Keratinocyte (primary cell): ENCODE results near the gene TAS2R39. TPM values are rescaled to one million over a fixed set of nuclear protein-coding genes. Genes with fewer than 3 reads are reported as not detected.

Experiments used
- DNase-seq: peaks from one replicate; pipeline ENCODE4 v3.0.0-alpha.2; 2011; ENCODE audit warnings: low read depth, missing footprints, low spot score
- FAIRE-seq: peaks from 2 replicates; lab custom pipeline; 2011; peaks lifted over from hg19 to GRCh38; lab: Jason Lieb, UNC
- H2AFZ ChIP-seq: 2 replicates; pipeline ENCODE4 v1.6.0; 2012; ENCODE audit warnings: low read length, control low read depth, inconsistent platforms; ENCODE audit not compliant: control insufficient read depth
- H3K27ac ChIP-seq: 2 replicates; pipeline ENCODE4 v1.5.1; 2011; ENCODE audit warnings: low read length; ENCODE audit not compliant: control insufficient read depth, insufficient read depth
- H3K27me3 ChIP-seq: 3 replicates; pipeline ENCODE4 v1.6.0; 2011; ENCODE audit warnings: low read length; ENCODE audit not compliant: control insufficient read depth, insufficient read depth; ENCODE audit errors: extremely low read depth
- H3K36me3 ChIP-seq, 2 experiments: 2 replicates in 1 of 2; 3 replicates in 1 of 2; pipeline ENCODE4 v1.5.1; 2011; ENCODE audit warnings: low read length in 2 of 2, mild to moderate bottlenecking in 1 of 2; ENCODE audit not compliant: control insufficient read depth in 2 of 2, insufficient read depth in 2 of 2; ENCODE audit errors: extremely low read depth in 1 of 2
- H3K4me1 ChIP-seq: 3 replicates; pipeline ENCODE4 v1.5.1; 2011; ENCODE audit warnings: low read length; ENCODE audit not compliant: control insufficient read depth, insufficient read depth; ENCODE audit errors: extremely low read depth
- H3K4me2 ChIP-seq: 3 replicates; pipeline ENCODE4 v1.6.0; 2011; ENCODE audit warnings: low read depth, low read length; ENCODE audit not compliant: control insufficient read depth, insufficient read depth; ENCODE audit errors: extremely low read depth
- H3K4me3 ChIP-seq, 3 experiments: fragments of 200-600 bp in 1 of 3; sonication (generic) in 1 of 3; 2 replicates in 2 of 3; 3 replicates in 1 of 3; pipeline ENCODE4 v1.5.1; 2011 to 2016; ENCODE audit warnings: low read length in 3 of 3, mild to moderate bottlenecking in 3 of 3, control low read depth in 2 of 3, inconsistent platforms in 1 of 3, low read depth in 1 of 3, mixed read lengths in 1 of 3, mixed run types in 1 of 3, moderate library complexity in 1 of 3; ENCODE audit not compliant: control insufficient read depth in 2 of 3, insufficient read depth in 2 of 3; ENCODE audit errors: extremely low read depth in 1 of 3
- H3K79me2 ChIP-seq: 2 replicates; pipeline ENCODE4 v1.6.0; 2012; ENCODE audit warnings: low read length; ENCODE audit not compliant: control insufficient read depth, insufficient read depth
- H3K9ac ChIP-seq: 3 replicates; pipeline ENCODE4 v1.6.0; 2011; ENCODE audit warnings: low read length; ENCODE audit not compliant: control insufficient read depth, insufficient read depth; ENCODE audit errors: extremely low read depth
- H3K9me1 ChIP-seq: 3 replicates; pipeline ENCODE4 v1.6.0; 2011; ENCODE audit warnings: low read length; ENCODE audit not compliant: control insufficient read depth, insufficient read depth; ENCODE audit errors: extremely low read depth
- H3K9me3 ChIP-seq: 2 replicates; pipeline ENCODE4 v1.5.1; 2012; ENCODE audit warnings: low read depth, low read length; ENCODE audit not compliant: control insufficient read depth
- H4K20me1 ChIP-seq: 3 replicates; pipeline ENCODE4 v1.6.0; 2011; ENCODE audit warnings: low read length; ENCODE audit not compliant: control insufficient read depth, insufficient read depth; ENCODE audit errors: extremely low read depth
- CTCF ChIP-seq, 3 experiments: IDR thresholded peaks in 1 of 3; conservative IDR thresholded peaks in 1 of 3; optimal IDR thresholded peaks in 1 of 3; 2 replicates in 2 of 3; 3 replicates in 1 of 3; pipeline versions ENCODE3 to v1.5.1; 2011; ENCODE audit warnings: low read length in 3 of 3, mild to moderate bottlenecking in 3 of 3, moderate library complexity in 2 of 3, control low read depth in 1 of 3, inconsistent platforms in 1 of 3; ENCODE audit not compliant: insufficient read depth in 2 of 3; ENCODE audit errors: extremely low read depth in 1 of 3
- EZH2 ChIP-seq: IDR thresholded peaks from one replicate; pipeline ENCODE4 v1.6.1; 2012; ENCODE audit warnings: inconsistent platforms, mild to moderate bottlenecking, low read length, moderate library complexity
- dilution Hi-C: fragments of 300-500 bp; cut with MboI; formaldehyde crosslinking; loops from one replicate; pipeline ENCODE4 v1.7.0; 2020; ENCODE audit warnings: low sequenced_read_pairs; ENCODE audit not compliant: extremely low pct_ligation_motif_present
- polyA plus RNA-seq, 5 experiments: library from polyadenylated mRNA; depleted of rRNA in 3 of 5; stranded (reverse) in 3 of 5; stranded (forward) in 1 of 5; unstranded in 1 of 5; fragments of >200 nt; gene quantifications; 1 replicate in 1 of 5; 2 replicates in 3 of 5; 3 replicates in 1 of 5; pipeline versions ENCODE4 v1.2.1 to v1.2.3, GENCODE V29; 2011 to 2012; ENCODE audit warnings: missing spikeins in 2 of 5, low read depth in 1 of 5, low replicate concordance in 1 of 5

TAS2R39 gene
- polyA plus RNA-seq, 1 donor (not counting 4 experiments of a cell fraction or from before 2014, with no cell fraction given): not detected

GRCh38 chr7:143221286-143221685 lies 38.1 kb downstream of the TAS2R39 start:
- Histone ChIP-seq H3K79me2 (no peaks in the 10 kb centered on the region), H3K27ac (no peak overlapping the region), H3K4me2 (no peak overlapping the region), H3K4me3 (no peak overlapping the region), H3K9me1 (no peaks in the 10 kb centered on the region), H3K27me3 (peaks cover 11% of the 10 kb centered on the region), H3K4me1 (no peaks in the 10 kb centered on the region), H3K9me3 (no peaks in the 10 kb centered on the region), H2AFZ (no peak overlapping the region), H3K9ac (no peak overlapping the region), H4K20me1 (no peaks in the 10 kb centered on the region), H3K36me3 (no peaks in the 10 kb centered on the region)
- DNase-seq (no peak), FAIRE-seq (no peak)
- dilution Hi-C loops: loop anchor here (25.0 kb wide), 1 partner anchor 409 kb away; no protein-coding TSS in a partner anchor
- no peak for TF ChIP-seq CTCF (optimal IDR thresholded peaks at IDR 0.05 in 1 of 3, IDR thresholded peaks at IDR 0.05 in 1 of 3, conservative IDR thresholded peaks at IDR 0.05 in 1 of 3; ENCODE audit: extremely low read depth in 1 of 3, insufficient read depth in 2 of 3, low read length in 3 of 3)
- no peak for TF ChIP-seq EZH2

- Histone ChIP-seq H4K20me1 (no peaks in the 10 kb centered on the region), H3K4me2 (no peak within 1 kb of the TSS), H3K9me1 (no peaks in the 10 kb centered on the region), H3K27me3 (peaks cover 11% of the 10 kb centered on the region), H3K4me3 (no peak within 1 kb of the TSS), H3K9me3 (no peaks in the 10 kb centered on the region), H3K36me3 (no peaks in the 10 kb centered on the region), H2AFZ (no peak within 1 kb of the TSS), H3K4me1 (no peaks in the 10 kb centered on the region), H3K79me2 (no peaks in the 10 kb centered on the region), H3K27ac (no peak within 1 kb of the TSS), H3K9ac (no peak within 1 kb of the TSS)
- DNase-seq: no peak
- TF ChIP-seq EZH2: no peak
- TF ChIP-seq CTCF (optimal IDR thresholded peaks at IDR 0.05 in 1 of 3, IDR thresholded peaks at IDR 0.05 in 1 of 3, conservative IDR thresholded peaks at IDR 0.05 in 1 of 3; ENCODE audit: extremely low read depth in 1 of 3, insufficient read depth in 2 of 3, low read length in 3 of 3): no peak
- no peak for FAIRE-seq
- dilution Hi-C loops: loop anchor here (25.0 kb wide), 1 partner anchor 409 kb away; no protein-coding TSS in a partner anchor
These were observed 38.5 kb downstream of the TAS2R39 start, which contains the start of gene TAS2R40 for GRCh38 chr7:143221737-143222136. TAS2R40 (plus strand) TSS chr7:143222037; CDS start chr7:143222079, 42 bp downstream.
